NCI-H1436 treated with DMSO at 0.1 percent for 48 hours (cell line): Measurements from ENCODE around the gene OR51B6.
"Not testable (repeated sequence)": the region's sequence is repeated elsewhere in the genome, so short reads cannot be mapped to it uniquely, and the experiment has no call there.

Source experiments
- DNase-seq: peaks from one replicate; lab custom pipeline; 2025; lab: John Stamatoyannopoulos, UW

The OR51B6 gene, protein sequence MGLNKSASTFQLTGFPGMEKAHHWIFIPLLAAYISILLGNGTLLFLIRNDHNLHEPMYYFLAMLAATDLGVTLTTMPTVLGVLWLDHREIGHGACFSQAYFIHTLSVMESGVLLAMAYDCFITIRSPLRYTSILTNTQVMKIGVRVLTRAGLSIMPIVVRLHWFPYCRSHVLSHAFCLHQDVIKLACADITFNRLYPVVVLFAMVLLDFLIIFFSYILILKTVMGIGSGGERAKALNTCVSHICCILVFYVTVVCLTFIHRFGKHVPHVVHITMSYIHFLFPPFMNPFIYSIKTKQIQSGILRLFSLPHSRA

DNA sequence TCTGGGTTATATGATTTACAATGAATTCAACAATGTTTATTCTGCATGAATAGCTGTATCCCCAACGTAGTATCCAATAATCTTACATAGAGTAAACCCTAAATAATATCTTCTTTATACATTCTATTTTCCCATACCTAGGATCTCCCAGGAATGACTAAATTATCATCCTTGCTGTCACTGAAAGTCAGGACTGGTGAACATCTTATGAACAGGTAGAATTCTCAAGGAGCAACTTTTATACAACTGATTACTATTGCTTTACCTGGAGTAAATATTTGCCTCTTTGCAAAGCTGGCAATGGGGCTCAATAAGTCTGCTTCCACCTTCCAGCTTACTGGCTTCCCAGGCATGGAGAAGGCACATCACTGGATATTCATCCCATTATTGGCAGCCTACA, at the start of gene OR51B6:
Gene OR51B6 (plus strand): TSS at position 301 of the 400 bp plus-strand sequence. CDS start 0 bp downstream, at position 301.
- no peak for DNase-seq

GRCh38 chr11:5301846-5302245, 49.5 kb upstream of the OR51B6 start, which contains the start of gene OR51B4:
TSS of gene OR51B4 (minus strand) at chr11:5301946. CDS start at chr11:5301946, 0 bp downstream.
- DNase-seq, result no peak

- DNase-seq, result no peak
Observed at GRCh38 chr11:5303626-5304025, 47.7 kb upstream of the OR51B6 start.

- no peak for DNase-seq
Observed at GRCh38 chr11:5304046-5304445, 47.3 kb upstream of the OR51B6 start.

DNA sequence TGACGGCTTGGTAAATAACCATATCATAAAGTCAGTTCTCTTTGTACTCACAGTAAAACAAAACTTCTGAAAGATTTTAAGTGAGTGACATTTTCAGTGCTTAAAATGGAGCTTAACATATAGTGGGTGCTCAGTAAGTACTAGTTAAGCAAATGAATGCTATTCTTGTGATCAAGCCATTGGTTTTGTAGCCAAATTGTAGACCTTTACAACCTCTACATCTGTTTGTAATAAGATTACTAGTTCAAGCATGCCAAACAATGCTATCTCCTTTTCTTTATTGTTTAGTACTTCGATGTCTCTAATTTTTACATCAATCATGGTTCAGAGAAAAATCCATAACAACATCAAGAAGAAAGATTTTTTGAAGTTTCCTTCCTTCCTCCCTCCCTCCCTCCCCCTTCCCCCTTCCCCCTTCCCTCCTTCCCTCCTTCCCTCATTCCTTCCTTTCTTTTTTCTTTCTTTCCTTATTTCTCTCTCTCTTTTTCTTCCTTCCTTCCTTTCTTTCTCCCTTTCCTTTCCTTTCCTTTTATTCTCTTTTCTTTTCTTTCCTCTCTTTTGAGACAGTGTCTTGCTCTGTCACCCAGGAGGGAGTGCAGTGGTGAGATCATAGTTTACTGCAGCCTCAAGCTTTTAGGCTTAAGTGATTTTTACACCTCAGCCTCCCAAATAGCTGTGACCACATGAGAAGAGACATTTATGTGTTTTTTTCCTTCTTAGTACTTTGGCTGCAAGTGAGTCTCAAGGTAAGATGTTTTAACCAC, 43.9 kb upstream of the OR51B6 start:
- no peak for DNase-seq

DNA sequence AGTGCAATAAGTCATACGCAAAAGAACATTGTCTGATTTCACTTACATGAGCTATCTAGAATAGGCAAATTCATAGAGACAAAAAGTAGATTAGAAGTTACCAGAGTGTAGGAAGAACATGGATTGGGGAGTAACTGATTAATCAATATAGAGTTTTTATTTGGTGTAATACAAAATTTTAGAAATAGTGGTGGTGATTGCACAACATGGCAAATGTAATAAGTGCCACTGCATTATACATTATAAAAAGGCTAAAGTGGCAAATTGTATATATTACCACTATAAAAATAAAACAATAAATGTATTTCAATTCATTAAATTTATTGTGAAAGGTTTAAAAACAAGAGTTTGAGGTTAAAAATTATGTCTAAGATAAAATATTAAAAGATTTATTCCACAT, 40.9 kb upstream of the OR51B6 start:
- no peak for DNase-seq

GRCh38 chr11:5313326-5314023, 37.8 kb upstream of the OR51B6 start:
- not testable (repeated sequence) for DNase-seq

DNA sequence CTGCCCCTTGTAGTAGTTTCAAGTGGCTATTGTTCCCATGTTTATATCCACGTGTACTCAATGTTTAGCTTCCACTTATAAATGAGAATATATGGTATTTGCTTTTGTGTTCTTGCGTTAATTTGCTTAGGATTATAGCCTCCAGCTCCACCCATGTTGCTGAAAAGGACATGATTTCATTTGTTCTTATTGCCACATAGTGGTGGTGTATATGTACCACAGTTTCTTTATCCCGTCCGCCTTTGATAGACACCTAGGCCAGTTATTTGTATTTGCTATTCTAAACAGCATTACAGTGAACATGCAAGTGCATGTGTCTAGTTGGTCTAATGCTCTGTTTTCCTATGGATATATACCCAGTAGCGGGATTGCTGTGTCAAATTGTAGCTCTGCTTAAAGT, 34.0 kb upstream of the OR51B6 start:
- no peak for DNase-seq

DNA sequence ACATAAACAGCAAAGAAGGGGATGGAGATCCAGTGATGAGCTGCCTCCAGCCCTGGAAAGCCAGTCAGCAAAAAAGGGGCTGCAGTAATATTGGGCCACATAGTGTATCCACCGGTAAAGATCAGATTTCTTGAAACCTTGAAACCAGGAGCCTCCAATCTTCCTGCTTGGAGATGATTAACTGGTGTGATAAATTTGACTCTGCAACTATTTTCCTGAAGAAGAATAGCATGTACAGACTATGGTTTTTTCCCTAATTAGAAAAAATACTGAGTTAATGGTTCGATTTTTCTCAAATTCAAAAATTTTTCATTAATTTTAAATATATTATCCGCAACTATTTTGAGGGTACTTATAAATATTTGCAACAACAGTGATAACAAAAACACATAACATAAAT, 27.1 kb upstream of the OR51B6 start, which contains the start of gene OR51B2:
Gene OR51B2 (minus strand): TSS at position 101 of the 400 bp plus-strand sequence. CDS start 0 bp downstream, at position 101.
- DNase-seq, result no peak

GRCh38 chr11:5335170-5335569, 16.1 kb upstream of the OR51B6 start:
- DNase-seq, result no peak

- no peak for DNase-seq
Observed at GRCh38 chr11:5336331-5336730, 15.0 kb upstream of the OR51B6 start.

DNA sequence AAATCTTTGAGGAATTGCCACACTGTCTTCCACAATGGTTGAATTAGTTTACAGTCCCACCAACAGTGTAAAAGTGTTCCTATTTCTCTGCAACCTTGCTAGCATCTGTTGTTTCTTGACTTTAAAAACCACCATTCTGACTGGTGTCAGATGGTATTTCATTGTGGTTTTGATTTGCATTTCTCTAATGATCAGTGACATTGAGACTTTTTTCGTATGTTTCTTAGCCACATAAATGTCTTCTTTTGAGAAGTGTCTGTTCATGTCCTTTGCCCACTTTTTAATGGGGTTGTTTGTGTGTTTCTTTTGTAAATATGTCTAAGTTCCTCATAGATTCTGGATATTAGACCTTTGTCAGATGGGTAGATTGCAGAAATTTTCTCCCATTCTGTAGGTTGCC, 14.1 kb upstream of the OR51B6 start:
- not testable (repeated sequence) for DNase-seq

GRCh38 chr11:5339771-5340322, 11.5 kb upstream of the OR51B6 start:
- DNase-seq, result no peak

GRCh38 chr11:5343474-5344335, 7.6 kb upstream of the OR51B6 start, which contains the start of gene OR51B5:
TSS of gene OR51B5 (minus strand) at chr11:5343524. CDS start at chr11:5343524, 0 bp downstream.
- DNase-seq, result no peak

- DNase-seq, result no peak
Observed at GRCh38 chr11:5345831-5346230, 5.5 kb upstream of the OR51B6 start.

DNA sequence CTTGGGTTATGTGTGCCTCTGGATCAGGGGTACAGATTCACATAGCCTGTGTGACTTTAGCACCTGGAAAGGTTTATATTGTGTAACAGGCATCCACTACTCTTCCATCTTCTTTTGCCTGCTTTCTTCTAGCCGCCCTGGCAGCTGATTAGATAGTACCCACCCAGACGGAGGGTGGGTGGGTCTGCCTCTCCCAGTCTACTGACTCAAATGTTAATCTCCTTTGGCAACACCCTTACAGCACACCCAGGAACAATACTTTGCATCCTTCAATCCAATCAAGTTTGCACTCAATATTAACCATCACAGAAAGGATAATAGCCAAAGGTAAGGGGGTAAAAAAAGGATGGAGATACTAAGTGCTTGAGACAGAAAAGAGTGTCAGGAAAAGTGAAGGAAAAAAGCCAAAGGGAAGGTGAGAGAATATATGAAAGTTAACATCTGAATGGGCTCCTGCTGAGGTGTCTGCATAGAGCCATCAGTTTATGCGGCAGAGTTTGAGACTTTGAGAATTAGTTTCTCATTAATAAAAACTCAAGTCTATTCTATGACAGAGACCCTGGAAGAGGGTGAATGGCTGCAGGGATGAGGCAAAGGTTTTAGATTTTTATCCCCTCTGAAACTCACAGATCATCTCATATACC, 2.6 kb upstream of the OR51B6 start:
- no peak for DNase-seq

DNA sequence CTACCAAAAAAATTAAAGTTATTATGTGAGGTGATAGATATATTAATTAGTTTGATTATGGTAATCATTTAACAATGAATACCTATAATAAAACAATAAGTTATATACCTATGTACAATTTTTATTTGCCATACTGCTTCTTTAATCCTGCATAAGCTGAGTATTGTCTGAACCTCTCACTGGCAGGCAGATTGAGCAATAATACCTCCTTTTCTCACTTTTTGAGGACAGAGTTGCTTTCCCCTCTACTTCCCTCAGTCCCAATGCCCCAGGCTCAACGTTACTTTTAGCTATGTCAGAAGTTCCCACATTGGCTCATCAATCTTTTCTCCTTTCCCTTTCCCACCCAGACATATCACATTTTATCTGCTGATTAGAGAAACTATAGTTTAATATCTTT, 1.8 kb upstream of the OR51B6 start:
- DNase-seq, result no peak

DNA sequence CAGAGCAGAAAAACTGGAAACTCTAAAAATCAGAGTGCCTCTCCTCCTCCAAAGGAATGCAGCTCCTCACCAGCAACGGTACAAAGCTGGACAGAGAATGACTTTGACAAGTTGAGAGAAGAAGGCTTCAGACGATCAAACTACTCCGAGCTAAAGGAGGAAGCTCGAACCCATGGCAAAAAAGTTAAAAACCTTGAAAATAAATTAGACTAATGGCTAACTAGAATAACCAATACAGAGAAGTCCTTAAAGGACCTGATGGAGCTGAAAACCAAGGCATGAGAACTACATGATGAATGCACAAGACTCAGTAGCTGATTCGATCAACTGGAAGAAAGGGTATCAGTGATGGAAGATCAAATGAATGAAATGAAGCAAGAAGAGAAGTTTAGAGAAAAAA, 4.7 kb downstream of the OR51B6 start:
- not testable (repeated sequence) for DNase-seq

- no peak for DNase-seq
Observed at GRCh38 chr11:5362017-5362625, 10.8 kb downstream of the OR51B6 start.

DNA sequence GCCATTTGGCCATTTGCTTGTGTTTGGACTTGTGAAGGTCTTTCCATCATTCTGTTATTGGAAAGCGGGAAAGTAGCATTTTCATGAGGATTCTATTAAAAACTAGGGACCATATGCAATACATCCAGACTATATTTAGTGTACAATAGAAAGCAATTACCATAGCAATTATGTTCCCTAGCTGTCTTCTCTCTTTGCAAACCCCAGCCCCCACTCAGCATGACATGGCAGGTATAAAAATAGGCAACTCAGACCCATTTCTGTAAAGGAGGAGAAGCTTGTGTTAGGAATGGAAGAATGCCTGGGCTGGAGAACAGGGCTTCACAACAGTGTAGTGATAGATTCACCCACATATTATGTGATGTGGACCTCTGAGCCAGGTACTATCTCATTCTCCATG, 12.4 kb downstream of the OR51B6 start:
- DNase-seq, result no peak
